Kidney glomerular epithelial cell (primary cell): ENCODE results near the gene SYNRG.
"Not testable (repeated sequence)": the region's sequence is repeated elsewhere in the genome, so short reads cannot be mapped to it uniquely, and the experiment has no call there.

Source experiments
- DNase-seq: peaks from one replicate; lab custom pipeline; 2025; lab: John Stamatoyannopoulos, UW

SYNRG gene

GRCh38 chr17:37545486-37545885 lies 63.7 kb downstream of the SYNRG start:
- no peak for DNase-seq

DNA sequence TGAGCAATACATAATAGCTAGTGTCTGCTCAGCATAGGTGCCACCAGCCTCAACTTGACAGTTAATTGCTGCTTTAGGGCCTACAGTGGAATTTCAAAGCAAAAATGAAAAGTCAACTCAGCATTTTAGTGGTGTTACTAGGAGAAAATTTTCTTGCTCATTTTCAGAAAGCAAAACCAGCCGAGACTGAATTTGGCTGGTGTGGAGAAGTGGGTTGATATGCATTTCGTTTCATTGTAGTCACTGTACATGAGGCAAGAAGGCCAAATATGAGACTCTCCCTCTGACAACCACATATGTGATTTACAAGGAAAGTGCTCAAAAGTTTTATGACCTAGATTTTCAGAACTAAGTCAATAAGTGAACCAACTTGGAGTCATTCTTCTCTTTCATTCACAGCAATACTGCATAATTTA lies 65.6 kb downstream of the SYNRG start:
- DNase-seq = no peak

DNA sequence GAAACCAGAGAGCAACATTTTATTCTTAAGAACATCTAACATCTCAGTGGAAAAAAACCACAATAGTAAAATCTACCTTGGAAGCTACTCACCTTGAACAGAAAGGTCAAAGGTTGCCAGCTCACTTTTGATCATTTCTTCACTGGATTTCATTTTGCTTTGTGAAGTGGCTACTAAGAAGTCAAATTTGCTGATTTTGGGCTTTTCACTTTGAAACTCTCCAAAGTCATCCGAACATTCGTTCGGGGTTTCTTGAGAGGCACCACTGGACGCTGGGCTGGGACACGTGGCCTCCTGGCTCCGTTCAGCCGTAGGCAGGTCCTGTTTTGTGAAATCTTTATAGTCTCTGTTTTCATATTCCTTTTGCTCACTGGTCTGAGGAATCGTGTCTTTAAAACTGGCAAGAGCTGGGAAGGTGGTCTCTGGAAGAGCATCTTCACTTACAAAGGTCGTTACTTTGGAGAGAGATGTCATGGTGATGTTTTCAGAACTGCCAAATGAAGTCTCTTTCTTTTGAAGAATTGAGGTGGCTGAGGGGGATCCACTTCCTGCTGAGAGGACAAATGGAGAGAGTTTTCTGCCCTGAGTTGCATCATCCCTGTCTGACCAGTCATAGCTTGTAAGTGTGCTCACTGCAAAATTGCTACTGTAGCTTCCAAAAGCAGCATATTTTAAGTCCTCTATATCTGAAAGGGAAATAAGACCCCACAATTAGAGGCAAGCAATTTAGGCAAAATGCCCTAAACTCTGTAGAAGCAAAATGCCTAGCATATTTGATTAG lies 67.1 kb downstream of the SYNRG start:
- DNase-seq = peak; percentile 22

- DNase-seq = no peak
These were observed 70.1 kb downstream of the SYNRG start for GRCh38 chr17:37538981-37539659.

DNA sequence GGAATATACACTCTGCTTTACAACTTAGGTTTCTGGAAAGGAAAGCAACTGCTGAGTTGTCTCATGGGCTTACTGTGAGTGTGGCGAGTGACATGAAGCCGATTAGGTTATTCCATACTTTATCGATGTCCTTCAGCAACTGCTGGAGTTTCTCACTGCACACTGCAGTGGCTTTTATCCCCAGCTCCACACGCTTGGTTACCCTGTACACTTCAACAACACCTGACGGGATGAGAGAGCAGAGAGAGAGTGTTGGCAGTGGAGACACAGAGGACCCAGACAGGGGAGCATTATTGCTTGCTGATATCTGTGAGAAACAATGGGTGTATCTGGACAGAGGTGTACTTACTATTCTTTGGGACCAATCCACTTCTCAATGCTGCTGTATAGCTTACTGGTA lies 73.3 kb downstream of the SYNRG start:
- no peak for DNase-seq

DNA sequence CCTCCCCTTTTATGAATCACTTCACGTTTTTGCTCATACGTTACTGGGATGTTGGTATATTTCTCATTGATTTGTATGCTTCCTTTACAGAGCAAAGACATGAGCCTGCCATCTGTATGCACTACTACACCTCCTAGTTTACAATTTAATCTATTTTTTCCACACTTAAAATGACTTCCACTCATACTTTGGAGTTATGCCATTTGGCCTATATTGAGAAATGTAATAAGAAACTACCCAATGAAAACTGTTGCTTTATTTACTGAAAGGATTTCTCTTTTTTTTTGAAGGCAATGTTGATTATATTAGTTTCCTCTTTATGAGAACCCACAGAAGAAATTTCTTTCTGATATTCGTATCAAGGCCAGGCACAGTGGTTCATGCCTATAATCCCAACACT lies 76.5 kb downstream of the SYNRG start:
- no peak for DNase-seq

- DNase-seq = no peak
These were observed 78.8 kb downstream of the SYNRG start for GRCh38 chr17:37530420-37530819.

DNA sequence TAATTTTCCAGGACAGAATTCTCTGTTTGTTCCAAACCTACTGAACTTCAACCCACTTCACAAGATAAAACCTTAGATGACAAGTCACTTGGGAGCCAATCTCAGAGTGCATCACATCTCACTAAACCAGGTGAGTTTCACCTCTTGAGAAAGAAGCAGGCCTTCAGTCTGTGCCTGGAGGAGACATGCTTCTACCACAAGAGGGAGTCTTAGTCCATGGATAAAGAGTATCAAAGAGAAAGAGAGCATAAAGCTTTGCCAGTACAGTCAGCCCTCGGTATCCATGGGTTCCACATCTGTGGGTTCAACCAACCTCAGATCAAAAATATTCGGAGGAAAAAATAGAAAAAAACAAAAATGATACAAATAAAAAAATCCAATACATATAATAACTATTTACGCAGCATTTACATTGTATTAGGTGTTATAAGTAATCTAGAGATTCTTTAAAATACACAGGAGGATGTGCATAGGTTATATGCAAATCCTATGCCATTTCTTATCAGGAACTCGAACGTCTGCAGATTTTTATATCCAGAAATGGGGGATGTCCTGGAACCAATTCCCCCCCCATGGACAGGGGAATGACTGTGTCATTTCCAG lies 81.9 kb downstream of the SYNRG start:
- peak; percentile 57 for DNase-seq

DNA sequence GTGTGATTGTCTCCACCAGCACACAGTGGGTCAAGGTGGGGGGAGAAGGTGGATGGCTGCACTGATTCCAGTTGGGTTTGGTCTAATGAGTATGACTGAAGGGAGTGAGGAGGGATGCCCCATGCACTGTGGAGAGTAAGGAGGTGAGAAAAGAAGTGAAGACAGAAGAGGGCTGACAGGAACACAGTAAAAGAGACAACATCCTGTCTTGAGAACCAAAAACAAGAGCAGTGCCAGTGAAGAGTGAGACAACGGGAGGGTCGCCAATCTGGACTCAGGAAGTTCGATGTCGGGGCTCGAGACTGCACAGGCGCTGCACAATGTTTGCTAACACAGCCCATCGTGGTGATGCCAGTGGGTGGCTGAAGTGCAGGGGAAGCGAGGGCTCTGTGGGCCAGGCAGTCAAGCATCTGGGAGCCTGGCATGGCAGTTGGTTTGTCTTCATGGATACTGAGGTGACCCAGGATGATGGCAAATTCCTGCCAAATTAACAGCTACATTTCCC lies 85.5 kb downstream of the SYNRG start:
- no peak for DNase-seq

- no peak for DNase-seq
These were observed 87.4 kb downstream of the SYNRG start for GRCh38 chr17:37521821-37522220.

DNA sequence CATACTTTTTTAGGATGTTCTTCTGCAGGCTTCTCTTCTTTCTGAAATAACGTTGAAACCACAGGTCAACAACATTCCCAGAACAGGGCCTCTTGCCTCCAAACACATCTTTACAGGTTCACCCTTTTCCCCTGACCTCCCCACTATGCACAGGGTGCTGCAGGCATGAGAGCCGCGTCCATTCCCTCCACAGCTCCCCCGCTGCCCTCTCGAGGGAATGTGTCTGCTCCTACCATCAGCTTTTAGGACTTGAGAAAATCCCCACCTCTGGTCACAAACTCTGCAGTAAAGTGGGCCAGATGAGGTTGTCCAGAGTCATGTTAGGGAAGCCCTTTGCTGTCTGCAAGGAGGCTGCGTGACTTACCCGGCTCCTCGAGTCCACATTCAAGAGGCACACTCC lies 89.0 kb downstream of the SYNRG start:
- no peak for DNase-seq

DNA sequence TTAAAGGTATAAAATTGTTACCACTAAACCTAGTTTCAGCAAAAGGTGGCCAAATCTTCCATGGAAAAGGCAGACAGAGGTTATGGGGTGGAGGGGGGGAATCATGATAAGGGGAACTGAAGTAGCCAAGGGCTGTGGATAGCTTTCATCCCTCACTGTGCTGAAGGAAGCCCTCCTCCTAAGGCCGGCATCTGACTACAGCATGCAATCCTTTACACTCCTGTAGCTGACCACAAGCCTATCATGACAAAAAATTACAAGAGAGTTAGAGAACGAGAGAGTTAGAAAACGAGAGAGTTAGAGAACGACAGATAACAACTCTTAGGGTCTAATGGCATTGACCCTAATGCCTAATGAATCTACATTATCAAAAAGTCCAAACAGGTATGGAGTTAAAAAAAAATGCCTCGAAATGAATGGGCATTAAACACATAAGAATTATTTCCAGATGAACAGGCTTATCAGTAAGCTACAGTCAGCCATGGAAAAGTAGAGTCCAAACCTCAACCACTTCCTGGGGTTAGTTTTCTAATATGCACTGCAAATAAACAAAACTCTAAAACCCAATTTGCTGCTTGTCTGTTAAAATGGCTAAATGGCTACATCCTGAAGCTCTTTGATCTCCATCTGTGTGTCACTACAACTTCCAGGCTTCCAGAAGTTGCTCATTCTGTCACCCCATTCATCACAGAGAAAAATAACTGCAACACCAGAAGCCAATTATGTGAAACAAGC lies 89.8 kb downstream of the SYNRG start:
- DNase-seq = no peak

- DNase-seq = no peak
These were observed 90.4 kb downstream of the SYNRG start for GRCh38 chr17:37518826-37519225.

GRCh38 chr17:37517881-37518280 lies 91.3 kb downstream of the SYNRG start:
- no peak for DNase-seq

- no peak for DNase-seq
These were observed 93.1 kb downstream of the SYNRG start for GRCh38 chr17:37516127-37516571.

- no peak for DNase-seq
These were observed 95.5 kb downstream of the SYNRG start for GRCh38 chr17:37513711-37514110.

DNA sequence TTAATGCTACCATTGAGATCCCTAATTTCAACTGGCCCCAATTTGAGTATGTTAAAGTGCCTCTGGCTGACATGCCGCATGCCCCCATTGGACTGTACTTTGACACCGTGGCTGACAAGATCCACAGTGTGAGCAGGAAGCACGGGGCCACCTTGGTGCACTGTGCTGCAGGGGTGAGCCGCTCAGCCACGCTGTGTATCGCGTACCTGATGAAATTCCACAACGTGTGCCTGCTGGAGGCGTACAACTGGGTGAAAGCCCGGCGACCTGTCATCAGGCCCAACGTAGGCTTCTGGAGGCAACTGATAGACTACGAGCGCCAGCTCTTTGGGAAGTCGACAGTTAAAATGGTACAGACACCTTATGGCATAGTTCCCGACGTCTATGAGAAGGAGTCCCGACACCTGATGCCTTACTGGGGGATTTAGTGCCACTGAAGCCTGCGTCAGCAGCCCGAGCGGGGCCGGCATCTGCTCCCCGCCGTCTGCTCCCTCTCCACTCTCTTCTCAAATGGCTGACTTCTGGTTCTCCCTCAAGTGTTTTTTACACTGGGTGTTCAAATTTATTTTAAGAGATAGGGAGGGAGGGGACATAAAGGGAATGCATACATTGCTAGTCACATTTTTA lies 96.7 kb downstream of the SYNRG start:
- DNase-seq = no peak

DNA sequence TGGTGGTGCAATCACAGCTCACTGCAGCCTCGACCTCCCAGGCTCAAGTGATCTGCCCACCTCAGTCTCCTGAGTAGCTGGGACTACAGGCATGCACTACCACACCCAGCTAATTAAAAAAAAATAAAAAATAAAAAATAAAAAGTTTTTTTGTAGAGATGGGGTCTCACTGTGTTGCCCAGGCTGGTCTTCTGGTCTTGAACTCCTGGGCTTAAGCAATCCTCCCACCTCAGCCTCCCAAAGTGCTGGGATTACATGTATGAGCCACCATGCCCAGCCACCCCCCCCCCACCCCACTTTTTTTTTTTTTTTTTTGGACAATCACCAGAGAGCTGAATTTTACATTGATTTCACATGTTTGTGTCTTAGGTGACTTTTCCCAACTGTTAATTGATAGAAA lies 97.6 kb downstream of the SYNRG start:
- DNase-seq = not testable (repeated sequence)

GRCh38 chr17:37510056-37510455 lies 99.2 kb downstream of the SYNRG start:
- no peak for DNase-seq

- DNase-seq = no peak
These were observed 102.1 kb downstream of the SYNRG start for GRCh38 chr17:37507111-37507510.

DNA sequence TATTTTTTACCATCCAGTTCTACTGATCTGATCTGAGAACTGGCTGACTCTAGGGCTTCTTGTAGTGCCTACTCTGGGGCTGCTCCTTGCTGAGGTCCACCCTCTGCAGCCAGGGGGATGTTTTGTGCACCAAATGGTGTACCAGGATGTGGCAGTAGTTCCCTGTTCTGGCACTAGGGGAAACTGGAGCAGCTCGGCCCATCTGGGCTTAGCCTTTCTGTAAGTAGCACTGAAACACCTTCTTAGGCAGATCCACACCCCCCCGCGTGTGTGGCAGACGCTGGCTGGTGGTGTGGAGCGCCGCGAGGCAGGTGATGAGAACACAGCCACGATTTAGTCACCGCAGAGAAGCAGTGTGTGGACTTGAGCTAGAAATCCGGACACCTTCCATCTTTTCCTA lies 102.5 kb downstream of the SYNRG start:
- DNase-seq = no peak

DNA sequence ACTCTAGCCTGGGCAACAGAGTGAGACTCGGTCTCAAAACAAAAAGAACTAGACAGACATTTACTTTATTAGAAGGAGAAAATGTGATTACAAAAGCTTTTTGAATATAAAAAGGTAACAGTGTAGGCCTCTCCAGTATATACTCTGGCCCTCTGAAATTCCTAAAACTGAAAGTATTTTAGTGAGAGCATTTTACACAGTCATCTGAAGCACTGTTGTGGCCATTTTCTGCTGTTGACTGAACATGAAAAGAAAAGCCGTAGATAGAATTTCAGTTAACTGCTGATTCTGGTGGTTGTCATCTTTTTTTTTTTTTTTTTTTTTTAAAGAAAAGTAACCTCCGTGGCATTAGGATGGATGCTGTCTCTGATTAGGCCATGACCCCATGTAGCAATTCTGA lies 103.9 kb downstream of the SYNRG start:
- no peak for DNase-seq
